WTC11 (cell line): ENCODE results near the gene NAT8L. TPM values are rescaled to one million over a fixed set of nuclear protein-coding genes. Genes with fewer than 3 reads are reported as not detected.

Source experiments
- ATAC-seq: fragments of 200-7000 bp; cut with Tn5 transposase; 2 replicates; pipeline ENCODE4 v1.10.0; 2021; ENCODE audit warnings: mild to moderate bottlenecking, moderate library complexity
- CTCF ChIA-PET: fragments of 300-600 bp; sonication (Branson Sonifier 250); formaldehyde crosslinking; loops from one replicate; lab custom pipeline; 2021; ENCODE audit warnings: antibody characterized with exemption; lab: Charles Lee
- POLR2A ChIA-PET: fragments of 350-600 bp; sonication (Branson Sonifier 250); formaldehyde crosslinking; loops from one replicate; lab custom pipeline; 2021; ENCODE audit warnings: antibody characterized with exemption; lab: Charles Lee
- DNase-seq: peaks from one replicate; pipeline ENCODE4 v3.0.0; 2021; ENCODE audit warnings: low spot score
- H3K27ac Mint-ChIP-seq: 2 replicates; pipeline ENCODE4 v1.8.0; 2021; ENCODE audit warnings: mixed read lengths
- H3K27me3 Mint-ChIP-seq: 2 replicates; pipeline ENCODE4 v1.8.0; 2021; ENCODE audit warnings: low read depth, mild to moderate bottlenecking, moderate library complexity, mixed read lengths
- H3K36me3 Mint-ChIP-seq: 2 replicates; pipeline ENCODE4 v1.8.0; 2021; ENCODE audit warnings: mixed read lengths
- H3K4me1 Mint-ChIP-seq: 2 replicates; pipeline ENCODE4 v1.8.0; 2022; ENCODE audit warnings: mixed read lengths
- H3K4me3 Mint-ChIP-seq: 2 replicates; pipeline ENCODE4 v1.8.0; 2021; ENCODE audit warnings: mild to moderate bottlenecking, moderate library complexity, mixed read lengths
- H3K9me3 Mint-ChIP-seq: 2 replicates; pipeline ENCODE4 v1.8.0; 2021; ENCODE audit warnings: mixed read lengths
- ATF1 ChIP-seq: sonication (generic); formaldehyde crosslinking; IDR thresholded peaks from 2 replicates; pipeline ENCODE4 v1.8.1; 2023; ENCODE audit warnings: mild to moderate bottlenecking, moderate library complexity, missing genetic modification reagents
- ELF4 ChIP-seq: sonication (generic); formaldehyde crosslinking; IDR thresholded peaks from 2 replicates; pipeline ENCODE4 v1.8.1; 2022; ENCODE audit warnings: low read depth, mild to moderate bottlenecking, moderate library complexity, missing genetic modification reagents
- ESRRA ChIP-seq: sonication (generic); formaldehyde crosslinking; IDR thresholded peaks from 2 replicates; pipeline ENCODE4 v1.8.1; 2022; ENCODE audit warnings: mild to moderate bottlenecking, missing genetic modification reagents, borderline replicate concordance
- FOXK1 ChIP-seq: sonication (generic); formaldehyde crosslinking; IDR thresholded peaks from 2 replicates; pipeline ENCODE4 v1.8.0; 2022; ENCODE audit warnings: mild to moderate bottlenecking, moderate library complexity, missing genetic modification reagents
- FOXP4 ChIP-seq: sonication (generic); formaldehyde crosslinking; IDR thresholded peaks from 2 replicates; pipeline ENCODE4 v1.8.0; 2022; ENCODE audit warnings: mild to moderate bottlenecking, missing genetic modification reagents
- JUN ChIP-seq: sonication (generic); formaldehyde crosslinking; IDR thresholded peaks from 2 replicates; pipeline ENCODE4 v1.8.0; 2023; ENCODE audit warnings: mild to moderate bottlenecking, missing genetic modification reagents
- NFYB ChIP-seq: sonication (generic); formaldehyde crosslinking; conservative IDR thresholded peaks from 2 replicates; pipeline ENCODE4 v1.8.0; 2022; ENCODE audit warnings: low read depth, missing genetic modification reagents
- NR3C1 ChIP-seq: sonication (generic); formaldehyde crosslinking; conservative IDR thresholded peaks from 2 replicates; pipeline ENCODE4 v1.8.1; 2023; ENCODE audit warnings: low read depth, mild to moderate bottlenecking, missing genetic modification reagents
- SMAD4 ChIP-seq: sonication (generic); formaldehyde crosslinking; IDR thresholded peaks from 2 replicates; pipeline ENCODE4 v1.8.0; 2022; ENCODE audit warnings: mild to moderate bottlenecking, missing genetic modification reagents
- TCF7 ChIP-seq: sonication (generic); formaldehyde crosslinking; IDR thresholded peaks from 2 replicates; pipeline ENCODE4 v1.8.0; 2022; ENCODE audit warnings: mild to moderate bottlenecking, low read depth, missing genetic modification reagents, moderate library complexity
- TP53 ChIP-seq: sonication (generic); formaldehyde crosslinking; IDR thresholded peaks from 2 replicates; pipeline ENCODE4 v1.8.1; 2023; ENCODE audit warnings: mild to moderate bottlenecking, missing genetic modification reagents
- USF2 ChIP-seq: sonication (generic); formaldehyde crosslinking; IDR thresholded peaks from 2 replicates; pipeline ENCODE4 v1.8.1; 2023; ENCODE audit warnings: mild to moderate bottlenecking, missing genetic modification reagents, moderate library complexity
- ZNF121 ChIP-seq: sonication (generic); formaldehyde crosslinking; IDR thresholded peaks from 2 replicates; pipeline ENCODE4 v1.8.0; 2023; ENCODE audit warnings: missing genetic modification reagents
- ZNF138 ChIP-seq: sonication (generic); formaldehyde crosslinking; conservative IDR thresholded peaks from 2 replicates; pipeline ENCODE4 v1.8.1; 2022; ENCODE audit warnings: mild to moderate bottlenecking, moderate library complexity, missing genetic modification reagents
- ZNF671 ChIP-seq: fragments of 250-450 bp; sonication (Bioruptor Pico); IDR thresholded peaks from 2 replicates; pipeline ENCODE4 v1.8.0; 2021; ENCODE audit warnings: mild to moderate bottlenecking
- total RNA-seq: library from RNA; stranded (reverse); gene quantifications from 3 replicates; pipeline ENCODE4 v1.2.3, GENCODE V29; 2021
- TF ChIP-seq, protein P1 (sequence below): sonication (generic); formaldehyde crosslinking; IDR thresholded peaks from 2 replicates; pipeline ENCODE4 v1.8.0; 2022; ENCODE audit warnings: missing genetic modification reagents
- TF ChIP-seq, protein P2 (sequence below): fragments of 250-450 bp; sonication (Bioruptor Pico); IDR thresholded peaks from 2 replicates; pipeline ENCODE4 v1.9.0; 2021; ENCODE audit warnings: moderate library complexity, mild to moderate bottlenecking, inconsistent platforms, borderline replicate concordance
- TF ChIP-seq, protein P3 (sequence below): sonication (generic); formaldehyde crosslinking; IDR thresholded peaks from 2 replicates; pipeline ENCODE4 v1.8.0; 2022; ENCODE audit warnings: mild to moderate bottlenecking, missing genetic modification reagents
- TF ChIP-seq, protein P4 (sequence below): fragments of 250-450 bp; sonication (Bioruptor Pico); conservative IDR thresholded peaks from 2 replicates; pipeline ENCODE4 v1.9.0; 2021; ENCODE audit warnings: mild to moderate bottlenecking

Gene NAT8L
- total RNA-seq, 1 experiment from 2014 or later: 20.0 TPM

- ChIA-PET POLR2A (no interaction called here), CTCF (no interaction called here)
- Mint-ChIP-seq H3K4me3 (no peak overlapping the region), H3K27me3 (no peaks in the 10 kb centered on the region), H3K9me3 (no peaks in the 10 kb centered on the region), H3K36me3 (no peaks in the 10 kb centered on the region), H3K4me1 (peaks cover 10% of the 10 kb centered on the region), H3K27ac (no peak overlapping the region; the same call in 1 of the 2 replicates)
- TF ChIP-seq ESRRA (CRISPR knock-in tag): no peak
- TF ChIP-seq ZNF671 (CRISPR knock-in tag): no peak
- no peak for TF ChIP-seq FOXP4 (CRISPR knock-in tag)
- no peak for TF ChIP-seq ZNF121 (CRISPR knock-in tag)
- TF ChIP-seq FOXK1 (CRISPR knock-in tag): no peak
- TF ChIP-seq, protein P1, sequence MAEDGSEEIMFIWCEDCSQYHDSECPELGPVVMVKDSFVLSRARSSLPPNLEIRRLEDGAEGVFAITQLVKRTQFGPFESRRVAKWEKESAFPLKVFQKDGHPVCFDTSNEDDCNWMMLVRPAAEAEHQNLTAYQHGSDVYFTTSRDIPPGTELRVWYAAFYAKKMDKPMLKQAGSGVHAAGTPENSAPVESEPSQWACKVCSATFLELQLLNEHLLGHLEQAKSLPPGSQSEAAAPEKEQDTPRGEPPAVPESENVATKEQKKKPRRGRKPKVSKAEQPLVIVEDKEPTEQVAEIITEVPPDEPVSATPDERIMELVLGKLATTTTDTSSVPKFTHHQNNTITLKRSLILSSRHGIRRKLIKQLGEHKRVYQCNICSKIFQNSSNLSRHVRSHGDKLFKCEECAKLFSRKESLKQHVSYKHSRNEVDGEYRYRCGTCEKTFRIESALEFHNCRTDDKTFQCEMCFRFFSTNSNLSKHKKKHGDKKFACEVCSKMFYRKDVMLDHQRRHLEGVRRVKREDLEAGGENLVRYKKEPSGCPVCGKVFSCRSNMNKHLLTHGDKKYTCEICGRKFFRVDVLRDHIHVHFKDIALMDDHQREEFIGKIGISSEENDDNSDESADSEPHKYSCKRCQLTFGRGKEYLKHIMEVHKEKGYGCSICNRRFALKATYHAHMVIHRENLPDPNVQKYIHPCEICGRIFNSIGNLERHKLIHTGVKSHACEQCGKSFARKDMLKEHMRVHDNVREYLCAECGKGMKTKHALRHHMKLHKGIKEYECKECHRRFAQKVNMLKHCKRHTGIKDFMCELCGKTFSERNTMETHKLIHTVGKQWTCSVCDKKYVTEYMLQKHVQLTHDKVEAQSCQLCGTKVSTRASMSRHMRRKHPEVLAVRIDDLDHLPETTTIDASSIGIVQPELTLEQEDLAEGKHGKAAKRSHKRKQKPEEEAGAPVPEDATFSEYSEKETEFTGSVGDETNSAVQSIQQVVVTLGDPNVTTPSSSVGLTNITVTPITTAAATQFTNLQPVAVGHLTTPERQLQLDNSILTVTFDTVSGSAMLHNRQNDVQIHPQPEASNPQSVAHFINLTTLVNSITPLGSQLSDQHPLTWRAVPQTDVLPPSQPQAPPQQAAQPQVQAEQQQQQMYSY: no peak
- TF ChIP-seq, protein P2, sequence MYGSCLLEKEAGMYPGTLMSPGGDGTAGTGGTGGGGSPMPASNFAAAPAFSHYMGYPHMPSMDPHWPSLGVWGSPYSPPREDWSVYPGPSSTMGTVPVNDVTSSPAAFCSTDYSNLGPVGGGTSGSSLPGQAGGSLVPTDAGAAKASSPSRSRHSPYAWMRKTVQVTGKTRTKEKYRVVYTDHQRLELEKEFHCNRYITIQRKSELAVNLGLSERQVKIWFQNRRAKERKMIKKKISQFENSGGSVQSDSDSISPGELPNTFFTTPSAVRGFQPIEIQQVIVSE (CRISPR knock-in tag): no peak
- TF ChIP-seq NFYB (CRISPR knock-in tag): no peak
- no peak for TF ChIP-seq USF2
- TF ChIP-seq TP53 (CRISPR knock-in tag): no peak
- DNase-seq (no peak), ATAC-seq (no peak)
These were observed 14.8 kb downstream of the NAT8L start for GRCh38 chr4:2073808-2074481.

- no peak for ATAC-seq
- POLR2A ChIA-PET: no interaction called here
- TF ChIP-seq SMAD4: no peak
- TF ChIP-seq ZNF138 (CRISPR knock-in tag): no peak
- no peak for TF ChIP-seq TCF7
- TF ChIP-seq, protein P3, sequence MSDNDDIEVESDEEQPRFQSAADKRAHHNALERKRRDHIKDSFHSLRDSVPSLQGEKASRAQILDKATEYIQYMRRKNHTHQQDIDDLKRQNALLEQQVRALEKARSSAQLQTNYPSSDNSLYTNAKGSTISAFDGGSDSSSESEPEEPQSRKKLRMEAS (CRISPR knock-in tag): no peak
- no peak for TF ChIP-seq ELF4 (CRISPR knock-in tag)
- TF ChIP-seq ESRRA (CRISPR knock-in tag): no peak
- no peak for TF ChIP-seq JUN (CRISPR knock-in tag)
- no peak for TF ChIP-seq ATF1 (CRISPR knock-in tag)
- TF ChIP-seq, protein P4, sequence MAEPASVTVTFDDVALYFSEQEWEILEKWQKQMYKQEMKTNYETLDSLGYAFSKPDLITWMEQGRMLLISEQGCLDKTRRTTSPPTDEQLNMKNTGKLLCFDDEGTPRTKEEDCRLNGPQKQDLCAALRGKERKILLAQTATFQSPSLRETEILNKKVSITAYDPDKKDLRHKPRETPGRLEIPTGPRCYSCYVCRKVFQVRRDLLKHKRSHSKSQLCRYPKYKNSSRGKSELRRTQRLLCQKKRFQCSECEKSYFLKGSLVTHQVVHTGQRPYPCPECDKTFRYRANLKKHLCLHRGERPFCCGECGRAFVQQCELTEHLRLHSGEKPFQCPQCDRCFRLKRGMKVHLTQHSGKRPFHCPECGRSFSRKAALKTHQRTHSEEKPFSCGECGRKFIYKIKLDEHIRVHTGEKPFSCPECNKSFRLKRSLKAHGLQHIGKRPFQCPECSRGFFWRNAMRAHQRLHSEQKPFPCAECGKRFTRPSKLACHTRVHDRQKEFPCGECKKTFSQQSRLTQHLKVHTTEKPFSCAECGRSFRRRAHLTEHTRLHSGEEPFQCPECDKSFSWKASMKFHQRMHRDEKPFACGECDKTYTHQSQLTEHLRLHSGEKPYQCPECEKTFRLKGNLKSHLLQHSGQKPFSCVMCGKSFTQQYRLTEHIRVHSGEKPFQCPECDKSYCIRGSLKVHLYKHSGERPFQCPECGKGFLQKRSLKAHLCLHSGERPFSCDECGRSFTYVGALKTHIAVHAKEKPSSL (CRISPR knock-in tag): no peak
- TF ChIP-seq NR3C1 (CRISPR knock-in tag): no peak
- TF ChIP-seq, all 79 proteins: peak for 0
- H3K36me3 Mint-ChIP-seq: no peaks in the 10 kb centered on the region
- H3K4me3 Mint-ChIP-seq: no peak overlapping the region
- no peak for DNase-seq
- H3K4me1 Mint-ChIP-seq: peaks cover 10% of the 10 kb centered on the region
- H3K27me3 Mint-ChIP-seq: no peaks in the 10 kb centered on the region
- no peaks in the 10 kb centered on the region for H3K9me3 Mint-ChIP-seq
- CTCF ChIA-PET: no interaction called here
- H3K27ac Mint-ChIP-seq: no peak overlapping the region
These were observed 15.5 kb downstream of the NAT8L start for GRCh38 chr4:2074588-2074987.
